ENCODE measurements around the gene C20orf173. TPM values are rescaled to one million over a fixed set of nuclear protein-coding genes. Genes with fewer than 3 reads are reported as not detected.

Gene C20orf173
- total RNA-seq, 4 donors from 2014 or later = not detected

DNA sequence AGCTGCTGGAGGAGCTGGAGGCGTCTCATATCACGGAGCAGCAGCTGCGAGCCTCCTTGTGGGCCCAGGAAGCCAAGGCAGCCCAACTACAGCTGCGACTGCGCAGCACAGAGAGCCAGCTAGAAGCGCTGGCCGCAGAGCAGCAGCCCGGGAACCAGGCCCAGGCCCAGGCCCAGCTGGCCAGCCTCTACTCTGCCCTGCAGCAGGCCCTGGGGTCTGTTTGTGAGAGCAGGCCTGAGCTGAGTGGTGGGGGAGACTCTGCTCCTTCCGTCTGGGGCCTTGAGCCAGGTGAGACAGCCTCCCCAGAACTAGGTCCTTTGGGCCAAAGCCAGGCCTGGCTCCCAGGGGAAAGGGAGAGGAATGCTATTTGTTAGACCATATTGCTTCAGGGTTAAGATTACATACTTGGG, 31.7 kb downstream of the C20orf173 start:
- TF ChIP-seq, protein P1, sequence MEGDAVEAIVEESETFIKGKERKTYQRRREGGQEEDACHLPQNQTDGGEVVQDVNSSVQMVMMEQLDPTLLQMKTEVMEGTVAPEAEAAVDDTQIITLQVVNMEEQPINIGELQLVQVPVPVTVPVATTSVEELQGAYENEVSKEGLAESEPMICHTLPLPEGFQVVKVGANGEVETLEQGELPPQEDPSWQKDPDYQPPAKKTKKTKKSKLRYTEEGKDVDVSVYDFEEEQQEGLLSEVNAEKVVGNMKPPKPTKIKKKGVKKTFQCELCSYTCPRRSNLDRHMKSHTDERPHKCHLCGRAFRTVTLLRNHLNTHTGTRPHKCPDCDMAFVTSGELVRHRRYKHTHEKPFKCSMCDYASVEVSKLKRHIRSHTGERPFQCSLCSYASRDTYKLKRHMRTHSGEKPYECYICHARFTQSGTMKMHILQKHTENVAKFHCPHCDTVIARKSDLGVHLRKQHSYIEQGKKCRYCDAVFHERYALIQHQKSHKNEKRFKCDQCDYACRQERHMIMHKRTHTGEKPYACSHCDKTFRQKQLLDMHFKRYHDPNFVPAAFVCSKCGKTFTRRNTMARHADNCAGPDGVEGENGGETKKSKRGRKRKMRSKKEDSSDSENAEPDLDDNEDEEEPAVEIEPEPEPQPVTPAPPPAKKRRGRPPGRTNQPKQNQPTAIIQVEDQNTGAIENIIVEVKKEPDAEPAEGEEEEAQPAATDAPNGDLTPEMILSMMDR (IDR thresholded peaks at IDR 0.05) = no peak
- no peak for TF ChIP-seq POLR2A (IDR thresholded peaks at IDR 0.05)
- TF ChIP-seq EP300 (IDR thresholded peaks at IDR 0.05) = no peak
- Histone ChIP-seq H3K4me1 (no peaks in the 10 kb centered on the region), H3K4me3 (no peak overlapping the region), H3K36me3 (peaks cover 0 to 100% (median 40%) of the 10 kb centered on the region in 3 donors), H3K27ac (no peak overlapping the region), H3K27me3 (no peaks in the 10 kb centered on the region), H3K9me3 (no peaks in the 10 kb centered on the region)
- peak; percentile 24 to 46 for DNase-seq (ENCODE audit: low spot score in 2 of 2)
- 77 to 87% methylated on average over 8 to 9 of the region's 9 CpGs for WGBS, 2 donors

DNA sequence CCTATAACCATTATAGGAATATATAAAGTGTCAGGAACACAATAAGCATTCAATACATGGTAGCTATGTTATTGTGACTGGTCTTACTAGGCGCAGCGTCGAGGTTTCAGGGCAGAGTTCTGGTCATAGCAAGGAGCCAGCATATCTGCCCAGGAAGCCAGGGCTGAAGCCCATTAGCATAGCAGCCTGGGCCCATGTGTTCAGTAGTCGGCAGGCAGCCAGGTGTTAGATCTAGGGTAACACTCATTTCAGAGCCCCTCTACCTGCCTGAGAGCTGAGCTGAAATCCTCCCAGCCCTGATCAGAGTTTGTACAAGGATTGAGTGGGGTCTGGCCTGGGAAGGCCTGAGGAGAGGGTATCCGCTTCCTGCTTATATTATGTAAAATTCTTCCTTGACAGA, 32.1 kb downstream of the C20orf173 start:
- no peaks in the 10 kb centered on the region for H3K27me3 ChIP-seq
- 88 to 95% methylated on average over 5 of the region's 5 CpGs for WGBS, 2 donors
- H3K27ac ChIP-seq = no peak overlapping the region
- TF ChIP-seq POLR2A (IDR thresholded peaks at IDR 0.05) (no peak), EP300 (IDR thresholded peaks at IDR 0.05) (no peak)
- TF ChIP-seq, protein P1 (IDR thresholded peaks at IDR 0.05) = no peak
- H3K9me3 ChIP-seq = no peaks in the 10 kb centered on the region
- no peaks in the 10 kb centered on the region for H3K4me1 ChIP-seq
- no peak overlapping the region for H3K4me3 ChIP-seq
- no peak for DNase-seq (ENCODE audit: low spot score in 2 of 2)
- peaks cover 0 to 100% (median 40%) of the 10 kb centered on the region in 3 donors for H3K36me3 ChIP-seq

DNA sequence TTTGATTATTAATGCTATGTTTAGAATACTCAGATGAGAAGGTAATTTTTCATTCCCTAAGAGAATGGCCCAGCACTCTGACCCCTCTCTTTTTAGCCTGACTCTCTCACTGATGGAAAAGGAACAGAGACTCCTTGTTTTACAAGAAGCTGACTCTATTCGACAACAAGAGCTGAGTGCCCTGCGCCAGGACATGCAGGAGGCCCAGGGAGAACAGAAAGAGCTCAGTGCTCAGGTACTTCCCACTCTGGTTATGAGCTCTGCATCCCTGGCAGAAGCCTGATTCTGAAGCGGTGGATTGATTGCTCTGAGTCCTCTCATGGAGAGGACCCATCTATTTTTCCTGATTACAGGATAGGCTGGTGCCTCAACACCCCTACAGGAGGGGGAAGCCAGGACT, 33.0 kb downstream of the C20orf173 start:
- H3K27me3 ChIP-seq = no peaks in the 10 kb centered on the region
- H3K4me3 ChIP-seq = no peak overlapping the region
- no peak overlapping the region for H3K27ac ChIP-seq
- no peaks in the 10 kb centered on the region for H3K9me3 ChIP-seq
- no peak for DNase-seq (ENCODE audit: low spot score in 2 of 2)
- H3K36me3 ChIP-seq = peaks cover 0 to 100% (median 36%) of the 10 kb centered on the region in 3 donors
- no peaks in the 10 kb centered on the region for H3K4me1 ChIP-seq
- TF ChIP-seq EP300 (IDR thresholded peaks at IDR 0.05) (no peak), POLR2A (IDR thresholded peaks at IDR 0.05) (no peak)
- TF ChIP-seq, protein P1 (IDR thresholded peaks at IDR 0.05) = no peak
- whole genome bisulfite sequencing, 2 donors = 66 to 67% methylated on average over 3 of the region's 3 CpGs

DNA sequence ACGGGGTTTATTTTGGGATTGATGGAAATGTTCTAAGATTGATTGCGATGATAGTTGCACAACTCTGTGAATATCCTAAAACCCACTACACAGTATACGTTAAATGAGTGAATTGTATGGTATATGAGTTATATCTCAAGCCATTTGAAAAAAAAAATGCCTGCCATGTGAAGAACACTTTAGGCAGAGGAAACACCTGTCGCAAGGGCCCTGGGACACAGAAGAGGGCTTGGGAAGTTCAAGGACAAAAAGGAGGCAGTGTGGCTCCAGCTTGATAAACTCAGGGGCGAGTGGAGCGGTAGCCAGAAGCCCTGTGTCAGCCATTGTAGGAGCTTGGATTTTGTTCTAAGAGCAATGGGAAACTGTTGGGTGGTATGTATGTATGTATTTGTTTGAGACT, 37.1 kb downstream of the C20orf173 start:
- no peak overlapping the region for H3K4me3 ChIP-seq
- no peaks in the 10 kb centered on the region for H3K4me1 ChIP-seq
- TF ChIP-seq POLR2A (IDR thresholded peaks at IDR 0.05) (no peak), EP300 (IDR thresholded peaks at IDR 0.05) (no peak)
- TF ChIP-seq, protein P1 (IDR thresholded peaks at IDR 0.05) = no peak
- no peaks in the 10 kb centered on the region for H3K9me3 ChIP-seq
- DNase-seq (ENCODE audit: low spot score in 2 of 2) = no peak
- 94 to 95% methylated on average over 6 of the region's 6 CpGs for WGBS, 2 donors
- H3K27me3 ChIP-seq = no peaks in the 10 kb centered on the region
- no peak overlapping the region for H3K27ac ChIP-seq
- peaks cover 0 to 98% (median 30%) of the 10 kb centered on the region in 3 donors for H3K36me3 ChIP-seq

DNA sequence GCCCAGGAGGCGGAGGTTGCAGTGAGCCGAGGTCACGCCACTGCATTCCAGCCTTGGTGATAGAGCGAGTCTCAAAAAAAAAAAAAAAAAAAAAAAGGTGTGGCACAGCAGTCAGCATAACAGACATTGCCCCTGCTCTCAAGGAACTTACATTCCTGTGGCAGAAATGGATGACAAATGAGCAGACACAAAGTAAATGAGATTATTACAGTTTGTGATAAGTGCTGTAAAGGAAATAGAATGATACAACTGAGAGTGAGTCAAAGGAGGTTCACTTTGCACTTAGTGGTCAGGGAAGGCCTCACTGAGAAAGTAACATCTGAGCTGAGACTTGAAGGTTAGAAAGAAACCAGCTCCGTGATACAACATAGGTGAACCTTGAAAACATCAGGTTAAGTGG, 37.6 kb downstream of the C20orf173 start:
- DNase-seq (ENCODE audit: low spot score in 2 of 2) = no peak
- Histone ChIP-seq H3K4me1 (no peaks in the 10 kb centered on the region), H3K27me3 (no peaks in the 10 kb centered on the region), H3K27ac (no peak overlapping the region), H3K4me3 (no peak overlapping the region), H3K36me3 (peaks cover 0 to 98% (median 30%) of the 10 kb centered on the region in 3 donors), H3K9me3 (no peaks in the 10 kb centered on the region)
- WGBS, 2 donors = 90 to 94% methylated on average over 5 of the region's 5 CpGs
- TF ChIP-seq EP300 (IDR thresholded peaks at IDR 0.05) (no peak), POLR2A (IDR thresholded peaks at IDR 0.05) (no peak)
- TF ChIP-seq, protein P1 (IDR thresholded peaks at IDR 0.05) = no peak
